ENCODE data around the gene RIIAD1.

GRCh38 chr1:151729157-151729965 is 8.0 kb downstream of the RIIAD1 start:
- no peak for TF ChIP-seq CTCF (IDR thresholded peaks at IDR 0.05; ENCODE audit: low read depth, low read length, poor library complexity, severe bottlenecking)
- no peak for TF ChIP-seq EZH2phosphoT487 (IDR thresholded peaks at IDR 0.05; ENCODE audit: borderline replicate concordance, low read length)

All from DOHH2 (cell line).